ENCODE data around the gene RFPL4AL1.

- TF ChIP-seq, protein P1, sequence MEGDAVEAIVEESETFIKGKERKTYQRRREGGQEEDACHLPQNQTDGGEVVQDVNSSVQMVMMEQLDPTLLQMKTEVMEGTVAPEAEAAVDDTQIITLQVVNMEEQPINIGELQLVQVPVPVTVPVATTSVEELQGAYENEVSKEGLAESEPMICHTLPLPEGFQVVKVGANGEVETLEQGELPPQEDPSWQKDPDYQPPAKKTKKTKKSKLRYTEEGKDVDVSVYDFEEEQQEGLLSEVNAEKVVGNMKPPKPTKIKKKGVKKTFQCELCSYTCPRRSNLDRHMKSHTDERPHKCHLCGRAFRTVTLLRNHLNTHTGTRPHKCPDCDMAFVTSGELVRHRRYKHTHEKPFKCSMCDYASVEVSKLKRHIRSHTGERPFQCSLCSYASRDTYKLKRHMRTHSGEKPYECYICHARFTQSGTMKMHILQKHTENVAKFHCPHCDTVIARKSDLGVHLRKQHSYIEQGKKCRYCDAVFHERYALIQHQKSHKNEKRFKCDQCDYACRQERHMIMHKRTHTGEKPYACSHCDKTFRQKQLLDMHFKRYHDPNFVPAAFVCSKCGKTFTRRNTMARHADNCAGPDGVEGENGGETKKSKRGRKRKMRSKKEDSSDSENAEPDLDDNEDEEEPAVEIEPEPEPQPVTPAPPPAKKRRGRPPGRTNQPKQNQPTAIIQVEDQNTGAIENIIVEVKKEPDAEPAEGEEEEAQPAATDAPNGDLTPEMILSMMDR (IDR thresholded peaks at IDR 0.05; ENCODE audit: poor library complexity), result no peak
- TF ChIP-seq EZH2 (IDR thresholded peaks at IDR 0.05; ENCODE audit: borderline replicate concordance), result no peak
These were observed 45.4 kb upstream of the RFPL4AL1 start for GRCh38 chr19:55723491-55723890.

Data from hepatocyte (in vitro differentiated cells).